Effector CD8-positive, alpha-beta T cell (primary cell): ENCODE results near the gene DOK4.

Experiments
- DNase-seq: peaks from one replicate; lab custom pipeline; 2025; lab: John Stamatoyannopoulos, UW

Gene DOK4

GRCh38 chr16:57477531-57478202 lies 8.6 kb downstream of the DOK4 start:
- DNase-seq: no peak

- DNase-seq: no peak
Observed at GRCh38 chr16:57476546-57477410, 9.5 kb downstream of the DOK4 start.

- DNase-seq: peak; percentile 51
Observed at GRCh38 chr16:57475711-57476339, 10.5 kb downstream of the DOK4 start.

- no peak for DNase-seq
Observed at GRCh38 chr16:57474671-57475661, 11.3 kb downstream of the DOK4 start.

GRCh38 chr16:57473906-57474305 lies 12.4 kb downstream of the DOK4 start:
- DNase-seq: no peak

- DNase-seq: no peak
Observed at GRCh38 chr16:57473176-57473840, 13.0 kb downstream of the DOK4 start.

GRCh38 chr16:57472665-57473060 lies 13.6 kb downstream of the DOK4 start:
- no peak for DNase-seq

- DNase-seq: no peak
Observed at GRCh38 chr16:57471852-57472664, 14.2 kb downstream of the DOK4 start.

- DNase-seq: no peak
Observed at GRCh38 chr16:57471209-57471608, 15.1 kb downstream of the DOK4 start.

- DNase-seq: no peak
Observed at GRCh38 chr16:57470711-57471110, 15.6 kb downstream of the DOK4 start.

GRCh38 chr16:57469917-57470470 lies 16.3 kb downstream of the DOK4 start:
- DNase-seq: no peak

- no peak for DNase-seq
Observed at GRCh38 chr16:57469046-57469445, 17.2 kb downstream of the DOK4 start.

- DNase-seq: no peak
Observed at GRCh38 chr16:57468346-57468745, 17.9 kb downstream of the DOK4 start.

GRCh38 chr16:57464523-57464922 lies 21.8 kb downstream of the DOK4 start:
- no peak for DNase-seq

- DNase-seq: no peak
Observed at GRCh38 chr16:57462978-57463362, 23.3 kb downstream of the DOK4 start.

GRCh38 chr16:57462209-57462977 lies 23.9 kb downstream of the DOK4 start, which contains the start of gene POLR2C:
Gene POLR2C, plus strand, starts transcription at chr16:57462679. Its CDS starts 46 bp downstream, at chr16:57462725.
- DNase-seq: peak; percentile 86

- no peak for DNase-seq
Observed at GRCh38 chr16:57452021-57452420, 34.3 kb downstream of the DOK4 start.

- DNase-seq: peak; percentile 88
Observed at GRCh38 chr16:57447186-57447962, 38.9 kb downstream of the DOK4 start, which contains the start of the genes CIAPIN1 and COQ9. Gene CIAPIN1, minus strand, starts transcription at chr16:57447385. Its CDS starts 6,457 bp downstream, at chr16:57440928. Gene COQ9, plus strand, starts transcription at chr16:57447479. Its CDS starts 27 bp downstream, at chr16:57447506.
